Vagina (tissue), 2 donors: Measurements from ENCODE around the gene CPD. TPM values are rescaled to one million over a fixed set of nuclear protein-coding genes. Genes with fewer than 3 reads are reported as not detected.
"Not testable (repeated sequence)": the region's sequence is repeated elsewhere in the genome, so short reads cannot be mapped to it uniquely, and the experiment has no call there.

Experiments
- DNase-seq, 2 donors: peaks; one replicate each; pipeline ENCODE4 v3.0.0-alpha.2; 2017; ENCODE audit errors: extremely low spot score in 2 of 2
- H3K27ac ChIP-seq: fragments of 200-600 bp; sonication (generic); one replicate; pipeline ENCODE4 v1.5.1; 2019
- H3K27me3 ChIP-seq: fragments of 200-600 bp; sonication (generic); one replicate; pipeline ENCODE4 v1.5.1; 2019
- H3K36me3 ChIP-seq, 2 donors: fragments of 200-600 bp; sonication (generic); one replicate each; pipeline ENCODE4 v1.5.1; 2017 to 2019
- H3K4me1 ChIP-seq: fragments of 200-600 bp; sonication (generic); one replicate; pipeline ENCODE4 v1.5.1; 2019
- H3K4me3 ChIP-seq, 2 donors: fragments of 200-600 bp; sonication (generic); 1 replicate in 1 of 2; 2 replicates in 1 of 2; pipeline ENCODE4 v1.5.1; 2016 to 2019
- H3K9me3 ChIP-seq: fragments of 200-600 bp; sonication (generic); one replicate; pipeline ENCODE4 v1.5.1; 2019
- CTCF ChIP-seq, 3 experiments: fragments of 450-650 bp in 2 of 3; fragments of 200-600 bp in 1 of 3; sonication (generic) in 1 of 3; IDR thresholded peaks; one replicate each; pipeline ENCODE4 v1.5.1; 2017 to 2019; ENCODE audit warnings: antibody characterized with exemption in 3 of 3, mild to moderate bottlenecking in 2 of 3, moderate library complexity in 2 of 3
- POLR2A ChIP-seq, 2 donors: fragments of 450-650 bp; IDR thresholded peaks; one replicate each; pipeline ENCODE4 v1.6.1; 2017; ENCODE audit warnings: antibody characterized with exemption in 2 of 2, mild to moderate bottlenecking in 2 of 2, moderate library complexity in 2 of 2
- POLR2AphosphoS5 ChIP-seq, 2 donors: sonication (generic); formaldehyde crosslinking; IDR thresholded peaks; one replicate each; pipeline ENCODE4 v1.9.0; 2017; ENCODE audit warnings: antibody characterized with exemption in 2 of 2, mild to moderate bottlenecking in 2 of 2, low read depth in 1 of 2; ENCODE audit not compliant: insufficient read depth in 1 of 2
- intact Hi-C: fragments of 100-400 bp; cut with DNase I; formaldehyde crosslinking; loops from one replicate; pipeline ENCODE4 v1.15.1; 2023
- total RNA-seq: library from RNA; depleted of rRNA; stranded (reverse); fragments of >200 nt; gene quantifications from one replicate; pipeline ENCODE4 v1.2.3, GENCODE V29; 2016

The CPD gene
- total RNA-seq, 1 donor from 2014 or later, result 56.5 TPM

DNA sequence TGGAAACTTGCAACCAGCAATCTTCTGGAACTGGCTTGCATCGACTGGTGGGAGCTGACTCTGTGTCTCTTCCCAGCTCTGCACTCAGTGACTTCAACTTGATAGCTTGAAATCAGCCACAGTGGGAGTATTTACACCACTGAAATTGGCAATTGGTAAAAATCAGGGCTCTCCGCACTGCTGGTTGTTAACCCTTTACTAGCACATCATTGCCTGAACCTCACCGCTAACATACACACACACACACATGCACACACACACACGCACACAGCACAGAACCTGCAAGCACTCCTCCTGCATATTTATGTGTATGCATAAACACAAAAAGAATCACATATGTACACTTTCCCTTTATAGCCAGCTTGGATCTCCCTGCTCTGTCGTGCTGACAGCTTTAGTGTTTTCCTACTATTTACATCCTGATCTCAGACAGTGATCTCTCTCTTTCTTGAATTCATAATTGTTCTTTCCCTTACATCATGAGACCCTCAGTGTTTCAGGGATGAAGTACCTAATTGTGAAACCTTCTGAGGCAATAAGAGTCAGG is 37.0 kb upstream of the CPD start:
- intact Hi-C loops, result no loop called here
- H3K27ac ChIP-seq, result no peak overlapping the region
- no peaks in the 10 kb centered on the region for H3K36me3 ChIP-seq
- DNase-seq, result no peak
- no peaks in the 10 kb centered on the region for H3K9me3 ChIP-seq
- no peaks in the 10 kb centered on the region for H3K27me3 ChIP-seq
- TF ChIP-seq POLR2AphosphoS5 (IDR thresholded peaks at IDR 0.05; ENCODE audit: insufficient read depth in 1 of 2, low read depth in 1 of 2), result no peak
- TF ChIP-seq CTCF (IDR thresholded peaks at IDR 0.05), result no peak
- no peak for TF ChIP-seq POLR2A (IDR thresholded peaks at IDR 0.05)
- H3K4me1 ChIP-seq, result peaks cover 27% of the 10 kb centered on the region
- no peak overlapping the region for H3K4me3 ChIP-seq

GRCh38 chr17:30343244-30343643 is 35.5 kb upstream of the CPD start:
- H3K27ac ChIP-seq, H3K27me3 ChIP-seq, intact Hi-C loops, DNase-seq, H3K4me3 ChIP-seq, H3K9me3 ChIP-seq, H3K36me3 ChIP-seq: not testable (repeated sequence)
- peaks cover 27% of the 10 kb centered on the region for H3K4me1 ChIP-seq

GRCh38 chr17:30343796-30344195 is 34.9 kb upstream of the CPD start:
- H3K36me3 ChIP-seq, result no peaks in the 10 kb centered on the region
- TF ChIP-seq POLR2A (IDR thresholded peaks at IDR 0.05) (no peak), CTCF (IDR thresholded peaks at IDR 0.05) (no peak), POLR2AphosphoS5 (IDR thresholded peaks at IDR 0.05; ENCODE audit: insufficient read depth in 1 of 2, low read depth in 1 of 2) (no peak)
- H3K9me3 ChIP-seq, result no peaks in the 10 kb centered on the region
- no peaks in the 10 kb centered on the region for H3K27me3 ChIP-seq
- peaks cover 27% of the 10 kb centered on the region for H3K4me1 ChIP-seq
- no peak overlapping the region for H3K4me3 ChIP-seq
- no peak for DNase-seq
- intact Hi-C loops, result no loop called here
- H3K27ac ChIP-seq, result no peak overlapping the region

GRCh38 chr17:30344283-30345088 is 34.2 kb upstream of the CPD start:
- TF ChIP-seq POLR2AphosphoS5 (IDR thresholded peaks at IDR 0.05; ENCODE audit: insufficient read depth in 1 of 2, low read depth in 1 of 2), result peak in 1 of 2 donors; percentile 72
- TF ChIP-seq CTCF (IDR thresholded peaks at IDR 0.05), result no peak
- H3K4me3 ChIP-seq, result no peak overlapping the region
- peaks cover 27% of the 10 kb centered on the region for H3K4me1 ChIP-seq
- no peaks in the 10 kb centered on the region for H3K36me3 ChIP-seq
- intact Hi-C loops, result no loop called here
- H3K27me3 ChIP-seq, result no peaks in the 10 kb centered on the region
- no peak overlapping the region for H3K27ac ChIP-seq
- H3K9me3 ChIP-seq, result no peaks in the 10 kb centered on the region
- DNase-seq, result no peak

- Histone ChIP-seq H3K4me3 (no peak overlapping the region), H3K36me3 (no peaks in the 10 kb centered on the region), H3K27me3 (no peaks in the 10 kb centered on the region), H3K4me1 (peaks cover 27% of the 10 kb centered on the region), H3K27ac (no peak overlapping the region), H3K9me3 (no peaks in the 10 kb centered on the region)
- intact Hi-C loops, result no loop called here
- TF ChIP-seq CTCF (IDR thresholded peaks at IDR 0.05), result no peak
- no peak for TF ChIP-seq POLR2AphosphoS5 (IDR thresholded peaks at IDR 0.05; ENCODE audit: insufficient read depth in 1 of 2, low read depth in 1 of 2)
- TF ChIP-seq POLR2A (IDR thresholded peaks at IDR 0.05), result no peak
- DNase-seq, result no peak
Observed at GRCh38 chr17:30345089-30345433, 33.7 kb upstream of the CPD start.
